Liver (tissue), 9 donors: ENCODE measurements around the gene FAM169A. TPM values are rescaled to one million over a fixed set of nuclear protein-coding genes. Genes with fewer than 3 reads are reported as not detected.
"Not testable (repeated sequence)": the region's sequence is repeated elsewhere in the genome, so short reads cannot be mapped to it uniquely, and the experiment has no call there.

Source experiments
- DNase-seq: peaks from one replicate; pipeline ENCODE4 v3.0.0-alpha.2; 2017; ENCODE audit warnings: low spot score
- H3K27ac ChIP-seq, 2 donors: one replicate each; pipeline ENCODE4 v1.7.0; 2013; ENCODE audit warnings: inconsistent platforms in 2 of 2, low read length in 2 of 2, control low read depth in 1 of 2, low read depth in 1 of 2, mild to moderate bottlenecking in 1 of 2
- H3K27me3 ChIP-seq, 4 donors: one replicate each; pipeline versions ENCODE4 v1.6.1 to v1.7.0; 2013; ENCODE audit warnings: low read length in 3 of 4, inconsistent platforms in 1 of 4, mild to moderate bottlenecking in 1 of 4, moderate library complexity in 1 of 4; ENCODE audit not compliant: control insufficient read depth in 4 of 4, insufficient read depth in 4 of 4
- H3K36me3 ChIP-seq, 4 donors: one replicate each; pipeline versions ENCODE4 v1.6.1 to v1.7.0; 2013; ENCODE audit warnings: low read length in 3 of 4, mild to moderate bottlenecking in 3 of 4, low read depth in 1 of 4, moderate library complexity in 1 of 4; ENCODE audit not compliant: control insufficient read depth in 4 of 4, insufficient read depth in 3 of 4
- H3K4me1 ChIP-seq, 4 donors: one replicate each; pipeline versions ENCODE4 v1.6.1 to v1.7.0; 2013; ENCODE audit warnings: low read length in 3 of 4, mild to moderate bottlenecking in 3 of 4, moderate library complexity in 1 of 4; ENCODE audit not compliant: control insufficient read depth in 4 of 4, insufficient read depth in 4 of 4
- H3K4me3 ChIP-seq, 3 donors: one replicate each; pipeline versions ENCODE4 v1.6.1 to v1.7.0; 2013; ENCODE audit warnings: low read length in 3 of 3, control low read depth in 1 of 3, low read depth in 1 of 3, mild to moderate bottlenecking in 1 of 3
- H3K9ac ChIP-seq, 2 donors: one replicate each; pipeline ENCODE4 v1.7.0; 2013; ENCODE audit warnings: low read length in 2 of 2, mild to moderate bottlenecking in 2 of 2, moderate library complexity in 2 of 2, control low read depth in 1 of 2, low read depth in 1 of 2
- H3K9me3 ChIP-seq, 4 donors: one replicate each; pipeline versions ENCODE4 v1.6.1 to v1.7.0; 2013; ENCODE audit warnings: low read length in 3 of 4; ENCODE audit not compliant: control insufficient read depth in 4 of 4
- ATF3 ChIP-seq: IDR thresholded peaks from 2 replicates; pipeline ENCODE4 v1.6.1; 2016; ENCODE audit warnings: antibody characterized with exemption
- EGR1 ChIP-seq, 2 donors: IDR thresholded peaks; 2 replicates each; pipeline ENCODE4 v1.6.1; 2016 to 2018; ENCODE audit warnings: antibody characterized with exemption in 2 of 2, low read depth in 2 of 2
- FOXA1 ChIP-seq: IDR thresholded peaks from 2 replicates; pipeline ENCODE4 v1.6.1; 2016; ENCODE audit warnings: antibody characterized with exemption
- FOXA2 ChIP-seq: IDR thresholded peaks from 2 replicates; pipeline ENCODE4 v1.6.1; 2016; ENCODE audit warnings: antibody characterized with exemption
- GABPA ChIP-seq, 2 donors: IDR thresholded peaks in 1 of 2; conservative IDR thresholded peaks in 1 of 2; 2 replicates each; pipeline ENCODE4 v1.6.1; 2016; ENCODE audit warnings: antibody characterized with exemption in 2 of 2, mild to moderate bottlenecking in 1 of 2, moderate library complexity in 1 of 2
- HNF4A ChIP-seq, 2 donors: conservative IDR thresholded peaks; 2 replicates each; pipeline ENCODE4 v1.6.1; 2016; ENCODE audit warnings: antibody characterized with exemption in 2 of 2, mild to moderate bottlenecking in 2 of 2
- HNF4G ChIP-seq: IDR thresholded peaks from 2 replicates; pipeline ENCODE4 v1.6.1; 2016; ENCODE audit warnings: antibody characterized with exemption
- MAX ChIP-seq: IDR thresholded peaks from 2 replicates; pipeline ENCODE4 v1.6.1; 2016; ENCODE audit warnings: antibody characterized with exemption
- NR2F2 ChIP-seq: IDR thresholded peaks from 2 replicates; pipeline ENCODE4 v1.6.1; 2016; ENCODE audit warnings: antibody characterized with exemption
- RAD21 ChIP-seq, 2 donors: IDR thresholded peaks; 2 replicates each; pipeline ENCODE4 v1.6.1; 2016; ENCODE audit warnings: antibody characterized with exemption in 2 of 2, mild to moderate bottlenecking in 2 of 2
- REST ChIP-seq: IDR thresholded peaks from 2 replicates; pipeline ENCODE4 v1.6.1; 2016; ENCODE audit warnings: antibody characterized with exemption, mild to moderate bottlenecking
- RXRA ChIP-seq, 2 donors: IDR thresholded peaks; 2 replicates each; pipeline ENCODE4 v1.6.1; 2017 to 2018; ENCODE audit warnings: antibody characterized with exemption in 2 of 2, mild to moderate bottlenecking in 1 of 2
- TAF1 ChIP-seq: conservative IDR thresholded peaks from 2 replicates; pipeline ENCODE4 v1.6.1; 2016; ENCODE audit warnings: antibody characterized with exemption, mild to moderate bottlenecking
- WGBS: extraction: QIAGEN DNeasy Blood & Tissue Kit; methylation state at CpG from one replicate; pipeline ENCODE4 v1.1.7; 2013; 5-methylcytosine and 5-hydroxymethylcytosine counted together
- polyA plus RNA-seq, 2 donors: library from polyadenylated mRNA; stranded (reverse) in 1 of 2; unstranded in 1 of 2; fragments of 200-250 nt in 1 of 2; fragments of >200 nt in 1 of 2; fragmentation: Nextera tagmentation in 1 of 2; extraction: Ambion mirVana in 1 of 2; gene quantifications; one replicate each; pipeline versions ENCODE4 v1.2.1 to v1.2.3, GENCODE V29; 2013 to 2015
- total RNA-seq, 2 donors: library from RNA; depleted of rRNA; stranded (reverse); fragments of >200 nt; gene quantifications; one replicate each; pipeline ENCODE4 v1.2.3, GENCODE V29; 2014
- donor health status: healthy.
- donor health status: healthy.
- donor health status: healthy.
- donor health status: healthy.
- donor health status: healthy.

The FAM169A gene
- total and polyA plus RNA-seq, 4 donors = 0.58 to 5.0 (median 0.92) TPM

GRCh38 chr5:74862221-74862620 lies 4.0 kb downstream of the FAM169A start:
- H3K36me3 ChIP-seq = no peaks in the 10 kb centered on the region
- WGBS = 90% methylated on average over 2 of the region's 2 CpGs
- no peak overlapping the region for H3K27ac ChIP-seq
- no peaks in the 10 kb centered on the region for H3K27me3 ChIP-seq
- H3K4me1 ChIP-seq = peaks cover 5 to 20% (median 13%) of the 10 kb centered on the region in 4 donors
- no peak for TF ChIP-seq NR2F2
- no peak for TF ChIP-seq MAX
- TF ChIP-seq HNF4G = no peak
- no peak for TF ChIP-seq EGR1 (IDR thresholded peaks at IDR 0.05; ENCODE audit: low read depth in 2 of 2)
- TF ChIP-seq FOXA2 = no peak
- no peak for TF ChIP-seq GABPA (IDR thresholded peaks at IDR 0.05 in 1 of 2, conservative IDR thresholded peaks at IDR 0.05 in 1 of 2)
- no peak for TF ChIP-seq FOXA1
- no peak for TF ChIP-seq RAD21 (IDR thresholded peaks at IDR 0.05)
- no peak for TF ChIP-seq HNF4A (conservative IDR thresholded peaks at IDR 0.05)
- TF ChIP-seq ATF3 = no peak
- no peak overlapping the region for H3K4me3 ChIP-seq
- no peak overlapping the region for H3K9ac ChIP-seq
- no peak for DNase-seq
- no peaks in the 10 kb centered on the region for H3K9me3 ChIP-seq

GRCh38 chr5:74856975-74857374 lies 9.2 kb downstream of the FAM169A start:
- TF ChIP-seq HNF4A (conservative IDR thresholded peaks at IDR 0.05) = peak; percentile 56 to 68
- TF ChIP-seq RXRA (IDR thresholded peaks at IDR 0.05) = peak in 1 of 2 donors; percentile 7
- TF ChIP-seq NR2F2 = peak; percentile 55
- TF ChIP-seq RAD21 (IDR thresholded peaks at IDR 0.05) = peak in 1 of 2 donors; percentile 11
- not testable (repeated sequence) for H3K27ac ChIP-seq, DNase-seq, H3K36me3 ChIP-seq, H3K27me3 ChIP-seq, H3K4me1 ChIP-seq, H3K9me3 ChIP-seq, H3K4me3 ChIP-seq, H3K9ac ChIP-seq
- 60% methylated on average over 7 of the region's 7 CpGs for WGBS

- Histone ChIP-seq H3K27ac (no peak overlapping the region), H3K9me3 (no peaks in the 10 kb centered on the region)
These were observed 12.9 kb downstream of the FAM169A start for GRCh38 chr5:74853256-74853655.

More at GRCh38 chr5:74853256-74853655, 12.9 kb downstream of the FAM169A start:
- Histone ChIP-seq H3K9ac (no peak overlapping the region), H3K27me3 (no peaks in the 10 kb centered on the region), H3K4me1 (peaks cover 3 to 6% (median 5%) of the 10 kb centered on the region in 4 donors), H3K36me3 (no peaks in the 10 kb centered on the region), H3K4me3 (no peak overlapping the region)
- TF ChIP-seq HNF4A (conservative IDR thresholded peaks at IDR 0.05) (peak in 1 of 2 donors; percentile 15), GABPA (IDR thresholded peaks at IDR 0.05 in 1 of 2, conservative IDR thresholded peaks at IDR 0.05 in 1 of 2) (no peak), RXRA (IDR thresholded peaks at IDR 0.05) (peak in 1 of 2 donors; percentile 16), REST (no peak), TAF1 (no peak)
- no peak for DNase-seq
- WGBS = 94% methylated on average over 2 of the region's 2 CpGs
